Fibroblast of lung (primary cell): ENCODE data around the gene TESK2.

Source experiments
- CTCF ChIP-seq, 2 donors: IDR thresholded peaks in 1 of 2; conservative IDR thresholded peaks in 1 of 2; 1 replicate in 1 of 2; 2 replicates in 1 of 2; pipeline ENCODE4 v1.5.1; 2011 to 2012; ENCODE audit warnings: low read length in 2 of 2, control low read depth in 1 of 2, inconsistent platforms in 1 of 2, low read depth in 1 of 2, mild to moderate bottlenecking in 1 of 2
- EZH2 ChIP-seq: IDR thresholded peaks from 2 replicates; pipeline ENCODE4 v1.5.1; 2012; ENCODE audit warnings: low read length, control low read depth, mild to moderate bottlenecking; ENCODE audit errors: missing control alignments

GRCh38 chr1:45454464-45454863, 36.5 kb downstream of the TESK2 start:
- TF ChIP-seq EZH2 (no peak), CTCF (conservative IDR thresholded peaks at IDR 0.05 in 1 of 2, IDR thresholded peaks at IDR 0.05 in 1 of 2; ENCODE audit: low read depth in 1 of 2, low read length in 2 of 2) (no peak)
